ENCODE data around the gene SLC25A34.

The SLC25A34 gene

GRCh38 chr1:15748690-15749398 is 12.8 kb downstream of the SLC25A34 start:
- Histone ChIP-seq H4K20me1 (ENCODE audit: control insufficient read depth, insufficient read depth, low read depth, low read length) (no peaks in the 10 kb centered on the region), H3K4me2 (ENCODE audit: low read length) (no peak overlapping the region)
- TF ChIP-seq CTCF (IDR thresholded peaks at IDR 0.05; ENCODE audit: low read depth, low read length, poor library complexity, severe bottlenecking) = no peak
- no peak for TF ChIP-seq EZH2phosphoT487 (IDR thresholded peaks at IDR 0.05; ENCODE audit: borderline replicate concordance, low read length)

DNA sequence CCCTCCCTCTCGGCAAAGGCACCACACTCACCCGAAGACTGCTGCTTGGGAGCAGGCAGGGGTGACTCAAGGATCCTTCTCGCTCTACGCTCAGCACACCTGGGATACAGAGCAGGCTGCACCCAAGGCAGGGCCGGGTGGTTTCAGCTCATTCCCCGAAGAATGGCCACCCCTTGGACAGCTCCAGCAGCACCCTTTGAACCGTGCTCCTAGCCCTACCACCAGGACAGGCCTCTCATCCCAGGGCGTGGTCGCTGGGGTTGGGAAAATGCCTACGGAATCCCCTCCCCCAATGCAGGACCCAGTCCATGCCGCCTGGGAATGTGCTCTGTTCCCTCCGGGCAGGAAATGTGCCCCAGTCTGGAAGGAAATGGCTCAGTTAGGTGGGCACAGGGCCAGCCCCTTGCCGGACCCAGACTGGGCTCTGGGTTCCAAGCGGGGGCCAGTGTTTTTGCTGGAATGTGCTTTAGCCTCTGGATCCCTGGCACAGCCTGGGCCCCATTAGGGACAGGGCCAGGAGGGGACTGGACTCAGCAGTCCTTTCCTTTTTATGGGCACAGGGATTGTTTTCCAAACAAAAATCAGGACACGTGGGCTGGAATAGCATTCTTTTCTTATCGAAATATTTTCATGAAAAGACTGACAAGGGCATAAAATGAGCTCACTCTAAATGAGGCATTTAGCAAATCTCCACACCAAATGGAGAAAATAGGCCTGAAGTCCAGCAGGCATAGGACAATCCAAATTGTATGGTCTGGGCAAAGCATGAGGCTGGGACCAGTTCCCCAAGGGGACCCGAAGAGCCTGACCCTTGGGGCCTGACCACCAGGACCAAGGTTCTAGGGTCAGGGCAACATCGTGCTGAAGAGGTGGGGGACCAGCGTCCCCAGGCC is 13.6 kb downstream of the SLC25A34 start:
- H3K4me1 ChIP-seq (ENCODE audit: control insufficient read depth, low read length) = no peaks in the 10 kb centered on the region
- H3K4me2 ChIP-seq (ENCODE audit: low read length) = no peak overlapping the region
- no peaks in the 10 kb centered on the region for H4K20me1 ChIP-seq (ENCODE audit: control insufficient read depth, insufficient read depth, low read depth, low read length)

More at GRCh38 chr1:15748690-15749398, 12.8 kb downstream of the SLC25A34 start:
- H3K4me3 ChIP-seq (ENCODE audit: low read length) = no peak overlapping the region
- H3K27ac ChIP-seq (ENCODE audit: low read depth, low read length) = no peak overlapping the region
- H3K27me3 ChIP-seq (ENCODE audit: control insufficient read depth, low read length) = no peaks in the 10 kb centered on the region
- no peaks in the 10 kb centered on the region for H3K36me3 ChIP-seq (ENCODE audit: control insufficient read depth, low read length)
- H3K9me2 ChIP-seq (replicated peaks; ENCODE audit: control insufficient read depth, low read length) = no peaks in the 10 kb centered on the region
- H3K79me2 ChIP-seq (ENCODE audit: control insufficient read depth, low read length) = no peaks in the 10 kb centered on the region
- no peaks in the 10 kb centered on the region for H3F3A ChIP-seq (ENCODE audit: control insufficient read depth, insufficient read depth)
- H3K9me3 ChIP-seq (ENCODE audit: control insufficient read depth, insufficient read depth, low read length) = no peaks in the 10 kb centered on the region
- H3K4me1 ChIP-seq (ENCODE audit: control insufficient read depth, low read length) = no peaks in the 10 kb centered on the region

DNA sequence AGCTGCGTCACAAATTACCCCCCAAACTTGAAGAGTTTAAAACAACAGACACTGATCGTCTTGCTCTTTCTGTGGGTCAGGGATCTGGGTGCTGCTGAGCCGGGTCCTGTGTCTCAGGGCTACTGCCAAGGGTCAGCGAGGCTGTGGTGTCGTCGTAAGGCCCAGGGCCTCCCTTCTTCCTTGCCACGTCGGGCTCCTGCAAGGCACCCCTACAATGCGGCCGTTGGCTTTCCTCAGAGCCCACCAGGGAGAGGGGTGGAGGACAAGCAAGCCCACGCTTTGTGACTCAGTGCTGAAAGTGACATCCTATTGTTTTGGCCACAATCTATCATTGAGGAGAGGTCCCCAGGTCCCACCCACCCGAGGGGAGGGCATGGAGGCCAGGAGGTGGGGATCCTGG is 14.9 kb downstream of the SLC25A34 start:
- H3K4me1 ChIP-seq (ENCODE audit: control insufficient read depth, low read length) = no peaks in the 10 kb centered on the region
- H3K9me3 ChIP-seq (ENCODE audit: control insufficient read depth, insufficient read depth, low read length) = no peaks in the 10 kb centered on the region
- H3K9me2 ChIP-seq (replicated peaks; ENCODE audit: control insufficient read depth, low read length) = no peaks in the 10 kb centered on the region
- H3K27ac ChIP-seq (ENCODE audit: low read depth, low read length) = no peak overlapping the region
- peaks cover 9% of the 10 kb centered on the region for H3K27me3 ChIP-seq (ENCODE audit: control insufficient read depth, low read length)
- no peak overlapping the region for H3K4me2 ChIP-seq (ENCODE audit: low read length)
- no peak overlapping the region for H3K4me3 ChIP-seq (ENCODE audit: low read length)
- H3K79me2 ChIP-seq (ENCODE audit: control insufficient read depth, low read length) = no peaks in the 10 kb centered on the region
- H4K20me1 ChIP-seq (ENCODE audit: control insufficient read depth, insufficient read depth, low read depth, low read length) = no peaks in the 10 kb centered on the region
- no peaks in the 10 kb centered on the region for H3K36me3 ChIP-seq (ENCODE audit: control insufficient read depth, low read length)
- H3F3A ChIP-seq (ENCODE audit: control insufficient read depth, insufficient read depth) = no peaks in the 10 kb centered on the region
- TF ChIP-seq CTCF (IDR thresholded peaks at IDR 0.05; ENCODE audit: low read depth, low read length, poor library complexity, severe bottlenecking) (no peak), EZH2phosphoT487 (IDR thresholded peaks at IDR 0.05; ENCODE audit: borderline replicate concordance, low read length) (no peak)

More for the DNA sequence above, 13.6 kb downstream of the SLC25A34 start:
- Histone ChIP-seq H3K36me3 (ENCODE audit: control insufficient read depth, low read length) (no peaks in the 10 kb centered on the region), H3K4me3 (ENCODE audit: low read length) (no peak overlapping the region), H3F3A (ENCODE audit: control insufficient read depth, insufficient read depth) (no peaks in the 10 kb centered on the region), H3K79me2 (ENCODE audit: control insufficient read depth, low read length) (no peaks in the 10 kb centered on the region), H3K9me2 (replicated peaks; ENCODE audit: control insufficient read depth, low read length) (no peaks in the 10 kb centered on the region), H3K27me3 (ENCODE audit: control insufficient read depth, low read length) (no peaks in the 10 kb centered on the region), H3K27ac (ENCODE audit: low read depth, low read length) (no peak overlapping the region), H3K9me3 (ENCODE audit: control insufficient read depth, insufficient read depth, low read length) (no peaks in the 10 kb centered on the region)
- TF ChIP-seq EZH2phosphoT487 (IDR thresholded peaks at IDR 0.05; ENCODE audit: borderline replicate concordance, low read length) (no peak), CTCF (IDR thresholded peaks at IDR 0.05; ENCODE audit: low read depth, low read length, poor library complexity, severe bottlenecking) (no peak)

All from DOHH2 (cell line).